GM18502 (cell line): Measurements from ENCODE around the gene NCDN.

ENCODE experiments used
- ATAC-seq: cut with Tn5 transposase; IDR thresholded peaks from one replicate; pipeline ENCODE4 v1.9.1; 2021; ENCODE audit warnings: mild to moderate bottlenecking; ENCODE audit not compliant: unreplicated experiment, poor library complexity

The NCDN gene, protein sequence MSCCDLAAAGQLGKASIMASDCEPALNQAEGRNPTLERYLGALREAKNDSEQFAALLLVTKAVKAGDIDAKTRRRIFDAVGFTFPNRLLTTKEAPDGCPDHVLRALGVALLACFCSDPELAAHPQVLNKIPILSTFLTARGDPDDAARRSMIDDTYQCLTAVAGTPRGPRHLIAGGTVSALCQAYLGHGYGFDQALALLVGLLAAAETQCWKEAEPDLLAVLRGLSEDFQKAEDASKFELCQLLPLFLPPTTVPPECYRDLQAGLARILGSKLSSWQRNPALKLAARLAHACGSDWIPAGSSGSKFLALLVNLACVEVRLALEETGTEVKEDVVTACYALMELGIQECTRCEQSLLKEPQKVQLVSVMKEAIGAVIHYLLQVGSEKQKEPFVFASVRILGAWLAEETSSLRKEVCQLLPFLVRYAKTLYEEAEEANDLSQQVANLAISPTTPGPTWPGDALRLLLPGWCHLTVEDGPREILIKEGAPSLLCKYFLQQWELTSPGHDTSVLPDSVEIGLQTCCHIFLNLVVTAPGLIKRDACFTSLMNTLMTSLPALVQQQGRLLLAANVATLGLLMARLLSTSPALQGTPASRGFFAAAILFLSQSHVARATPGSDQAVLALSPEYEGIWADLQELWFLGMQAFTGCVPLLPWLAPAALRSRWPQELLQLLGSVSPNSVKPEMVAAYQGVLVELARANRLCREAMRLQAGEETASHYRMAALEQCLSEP

DNA sequence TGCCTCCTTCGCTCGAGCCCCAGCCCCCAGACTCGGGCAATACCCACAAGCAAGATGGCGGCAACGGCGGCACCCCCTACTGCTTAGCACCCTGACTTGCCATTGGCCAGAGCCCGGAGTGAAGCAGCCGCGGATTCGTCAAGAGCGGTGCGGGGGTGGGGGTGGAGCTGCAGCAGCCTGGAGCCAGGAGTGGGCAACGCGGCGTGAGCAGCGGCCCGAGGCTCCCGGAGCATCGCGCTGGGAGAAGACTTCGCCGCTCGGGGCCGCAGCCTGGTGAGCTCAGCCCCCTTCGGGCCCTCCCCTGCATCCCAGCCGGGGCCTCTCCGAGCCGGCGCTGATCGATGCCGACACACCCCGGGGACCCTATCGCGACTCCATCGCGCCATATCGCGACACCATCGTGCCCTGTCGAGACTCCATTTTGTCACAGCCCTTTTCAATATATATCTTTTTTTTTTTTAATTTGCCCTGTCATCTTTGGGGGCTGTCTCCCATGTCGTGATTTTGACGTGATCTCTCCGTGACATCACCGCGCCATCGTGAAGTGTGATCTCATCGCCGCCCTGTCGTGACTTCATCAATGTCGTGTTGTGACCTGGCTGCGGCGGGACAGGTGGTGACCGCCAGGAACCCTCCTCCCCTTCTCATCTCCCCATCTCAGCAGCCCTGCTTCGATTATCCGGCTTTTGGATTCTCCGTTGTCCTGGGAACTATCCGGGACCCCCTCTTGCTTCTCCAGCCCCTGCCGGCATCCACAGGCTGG is at the start of gene NCDN:
NCDN (plus strand) TSS at position 189 of the 763 bp plus-strand sequence; CDS start at position 581, 392 bp downstream.
- peak; percentile 84 for ATAC-seq

DNA sequence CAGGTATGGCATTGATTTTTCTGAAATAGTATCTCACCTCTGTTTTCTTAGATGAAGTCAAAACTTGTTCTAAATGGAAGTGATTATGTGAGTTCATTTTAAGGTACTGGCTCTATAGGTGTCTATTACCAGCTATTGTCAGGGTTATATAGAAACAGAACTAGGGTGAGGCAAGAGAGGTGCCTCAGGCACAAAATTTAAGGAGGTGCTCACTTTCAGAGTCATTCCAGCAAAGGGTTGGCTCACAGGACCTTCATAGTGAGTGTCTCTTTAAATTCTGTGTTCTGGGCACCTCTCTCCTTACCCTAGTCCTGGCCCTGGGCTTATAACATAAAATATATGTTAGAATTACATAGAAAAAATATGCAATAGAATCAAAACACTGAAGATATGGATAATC is 49.7 kb upstream of the NCDN start:
- no peak for ATAC-seq

DNA sequence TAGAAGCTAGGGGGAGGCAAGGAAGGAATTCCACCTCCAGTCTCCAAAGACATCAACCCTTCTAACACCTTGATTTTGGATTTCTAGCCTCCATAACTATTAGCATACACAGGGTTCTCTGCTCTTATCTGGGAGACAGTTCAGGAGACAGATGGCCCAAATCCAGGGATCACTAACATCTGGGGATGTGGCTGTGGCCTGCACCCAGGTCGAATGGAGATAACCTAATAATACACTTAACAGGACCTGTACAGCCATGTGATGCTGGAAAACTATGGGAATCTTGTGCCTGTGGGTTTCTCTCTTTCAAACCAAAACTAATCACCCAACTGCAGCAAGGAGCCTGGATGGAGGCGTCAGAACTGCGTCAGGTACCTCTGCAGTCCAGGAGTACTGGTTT is 48.0 kb upstream of the NCDN start:
- ATAC-seq = no peak

DNA sequence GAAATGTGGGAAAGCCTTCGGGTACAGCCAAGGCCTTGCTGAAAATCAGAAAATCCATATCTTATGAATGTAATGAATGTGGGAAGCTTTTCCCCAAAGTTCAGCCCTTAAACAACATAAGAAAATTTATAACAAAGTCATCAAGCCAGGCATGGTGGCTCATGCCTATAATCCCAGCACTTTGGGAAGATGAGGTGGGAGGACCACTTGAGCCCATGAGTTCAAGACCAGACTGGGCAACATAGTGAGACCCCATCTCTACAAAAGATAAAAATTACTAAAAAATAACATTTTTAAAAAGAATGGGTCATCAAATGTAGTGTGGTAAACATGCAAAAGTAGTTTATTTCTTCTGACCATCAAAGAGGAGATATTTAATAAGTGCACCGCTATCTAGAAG is 46.3 kb upstream of the NCDN start:
- no peak for ATAC-seq

DNA sequence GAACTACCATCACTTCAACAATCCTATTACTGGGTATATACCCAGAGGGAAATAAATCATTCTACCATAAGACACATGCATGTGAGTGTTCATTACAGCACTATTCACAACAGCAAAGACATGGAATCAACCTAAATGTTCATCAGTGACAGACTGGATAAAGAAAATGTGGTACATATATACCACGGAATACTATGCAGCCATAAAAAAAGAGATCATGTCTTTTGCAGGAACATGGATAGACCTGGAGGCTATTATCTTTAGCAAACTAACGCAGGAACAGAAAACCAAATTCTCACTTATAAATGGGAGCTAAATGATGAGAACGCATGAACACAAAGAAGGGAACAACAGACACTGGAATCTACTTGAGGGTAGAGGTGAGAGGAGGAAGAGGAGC is 39.4 kb upstream of the NCDN start:
- ATAC-seq = no peak

DNA sequence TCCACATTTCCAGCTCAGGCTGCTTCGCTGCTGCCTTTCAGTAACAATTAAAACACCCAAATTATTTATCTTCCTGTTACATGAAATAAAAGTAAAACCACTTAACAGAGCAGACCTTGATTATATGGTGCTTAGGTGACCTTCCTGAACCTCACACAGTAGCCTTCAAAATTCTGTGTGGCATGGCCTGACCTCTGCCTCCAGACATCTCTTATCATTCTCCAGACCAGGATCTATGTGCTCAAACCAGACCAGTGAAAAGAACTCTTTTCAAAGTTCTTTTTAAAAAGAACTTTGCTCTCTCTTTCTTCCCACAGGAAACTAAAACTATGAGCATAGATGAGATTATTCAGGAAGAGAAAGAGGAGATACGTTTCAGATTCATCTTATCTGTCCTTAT is 38.2 kb upstream of the NCDN start:
- ATAC-seq = no peak

DNA sequence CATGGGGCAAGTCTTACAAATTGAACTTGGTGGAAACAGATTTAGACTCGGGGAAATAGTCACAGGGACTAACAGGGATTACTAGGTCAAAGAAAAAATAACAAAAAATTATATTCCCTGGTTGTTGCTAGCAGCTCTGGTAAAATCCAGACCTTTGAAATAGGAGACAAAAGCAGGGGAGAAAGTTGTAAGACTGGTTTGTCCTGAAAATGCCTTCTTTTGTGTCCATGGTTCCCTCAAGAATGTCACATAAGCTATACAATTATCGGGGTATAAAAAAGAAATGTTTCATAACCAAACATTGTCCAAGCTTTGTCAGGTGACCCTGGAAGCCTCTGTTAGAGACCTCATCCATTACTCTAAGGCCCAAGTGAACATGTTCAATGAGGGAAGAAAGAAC is 33.5 kb upstream of the NCDN start:
- ATAC-seq = no peak

DNA sequence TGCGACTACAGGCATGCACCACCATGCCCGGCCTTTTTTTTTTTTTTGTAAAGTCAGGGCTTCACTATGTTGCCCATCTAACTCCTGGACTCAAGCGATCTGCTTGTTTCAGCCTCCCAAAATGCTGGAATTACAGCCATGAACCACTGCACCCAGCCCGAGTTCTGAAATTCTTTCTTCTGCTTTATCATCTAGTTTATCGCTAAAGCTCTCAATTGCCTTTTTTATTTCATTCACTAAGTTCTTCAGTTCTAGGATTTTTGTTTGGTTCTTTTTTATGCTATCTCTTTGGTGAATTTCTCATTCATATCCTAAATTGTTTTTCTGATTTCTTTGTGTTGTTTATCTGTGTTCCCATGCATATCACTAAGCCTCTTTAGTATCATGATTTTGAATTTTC is 27.4 kb upstream of the NCDN start:
- ATAC-seq = no peak

DNA sequence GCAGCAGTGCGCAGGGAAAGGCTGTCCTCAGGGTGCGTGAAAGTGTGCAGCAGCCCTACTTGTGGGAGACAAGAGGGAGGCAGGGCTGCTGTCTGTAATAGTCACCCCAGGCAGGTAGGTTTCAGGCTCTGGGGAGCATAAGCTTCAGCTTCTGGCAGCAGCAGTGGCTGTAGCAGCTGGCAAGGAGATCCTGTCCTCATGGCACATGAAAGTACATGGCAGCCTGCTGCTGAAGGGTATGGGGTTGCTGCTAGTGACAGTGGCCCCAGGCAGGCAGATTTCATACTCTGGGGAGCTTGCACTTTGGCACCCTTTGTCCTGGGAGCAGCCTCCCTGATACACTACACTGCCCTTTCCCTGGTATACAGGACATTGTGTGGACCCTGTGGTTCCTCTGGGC is 26.7 kb upstream of the NCDN start:
- ATAC-seq = no peak

DNA sequence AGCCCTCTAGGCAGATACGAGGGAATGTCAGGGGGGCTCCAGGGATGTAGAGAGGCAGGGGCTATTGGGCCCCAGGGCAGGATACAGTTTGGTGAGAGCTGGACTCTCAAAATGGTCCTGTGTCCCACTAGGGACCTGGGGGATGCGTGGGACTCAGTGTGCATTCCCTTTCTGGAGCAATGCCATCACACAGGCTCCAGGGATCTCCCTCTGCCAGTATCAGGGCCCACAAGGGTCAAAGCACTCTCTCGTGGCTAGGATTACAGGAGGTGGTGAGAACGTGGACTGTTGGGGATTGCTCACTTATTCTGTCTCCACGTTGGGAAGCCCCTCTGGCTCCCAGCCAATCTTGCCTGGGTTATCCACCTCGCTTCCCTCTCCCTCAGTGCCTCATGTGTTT is 26.2 kb upstream of the NCDN start:
- no peak for ATAC-seq

DNA sequence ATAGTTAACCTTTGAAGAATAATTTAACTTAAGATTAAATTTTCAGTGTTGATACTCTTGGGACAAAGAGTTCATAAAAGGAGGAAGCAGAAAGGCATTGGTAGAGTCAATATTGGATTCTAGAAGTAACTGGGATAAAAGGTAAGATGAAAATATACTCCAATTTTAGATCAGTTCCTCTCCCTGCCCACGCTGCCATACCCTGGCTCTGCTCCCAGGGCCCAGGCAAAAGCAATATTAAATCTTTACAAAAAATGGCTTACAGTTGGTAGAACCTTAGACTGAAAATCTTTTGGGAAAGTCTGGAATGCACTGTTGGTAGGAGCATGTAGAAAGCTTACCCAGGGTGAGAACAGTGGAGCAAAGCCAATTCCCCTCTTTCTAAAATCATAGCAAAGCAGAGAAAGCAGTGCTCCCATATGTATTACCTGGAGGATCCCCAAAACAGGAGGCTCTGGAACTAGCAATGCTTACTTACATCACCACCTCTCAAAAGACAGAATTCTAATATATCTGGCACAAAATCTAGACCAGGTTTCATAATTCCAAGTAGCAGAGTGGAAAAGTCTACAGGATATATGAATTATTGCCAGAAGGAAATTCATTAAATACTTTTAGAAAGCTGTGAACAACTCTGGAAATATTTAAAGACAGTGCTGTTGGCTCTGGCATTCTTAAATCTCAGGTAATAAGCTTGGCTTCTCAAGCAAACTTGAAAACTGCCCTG is 24.9 kb upstream of the NCDN start:
- ATAC-seq = no peak

DNA sequence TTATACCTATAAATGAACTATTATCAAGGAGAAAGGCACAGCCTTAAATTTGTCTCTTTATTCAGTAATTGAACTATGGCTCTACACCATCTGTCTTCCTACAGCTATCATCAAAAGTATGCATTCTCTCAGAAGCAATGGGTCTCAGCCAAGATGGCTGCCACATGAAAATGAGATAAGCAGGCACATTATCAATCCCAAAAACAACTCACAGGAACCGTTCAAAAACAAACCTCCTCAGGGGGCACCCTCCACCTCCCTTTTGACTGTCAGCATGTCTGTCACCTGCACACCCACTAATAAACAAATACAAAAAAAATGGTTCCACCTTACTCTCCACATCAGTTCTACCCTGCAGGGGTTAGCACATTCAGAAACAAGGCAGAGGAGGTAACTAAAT is 24.0 kb upstream of the NCDN start:
- no peak for ATAC-seq

DNA sequence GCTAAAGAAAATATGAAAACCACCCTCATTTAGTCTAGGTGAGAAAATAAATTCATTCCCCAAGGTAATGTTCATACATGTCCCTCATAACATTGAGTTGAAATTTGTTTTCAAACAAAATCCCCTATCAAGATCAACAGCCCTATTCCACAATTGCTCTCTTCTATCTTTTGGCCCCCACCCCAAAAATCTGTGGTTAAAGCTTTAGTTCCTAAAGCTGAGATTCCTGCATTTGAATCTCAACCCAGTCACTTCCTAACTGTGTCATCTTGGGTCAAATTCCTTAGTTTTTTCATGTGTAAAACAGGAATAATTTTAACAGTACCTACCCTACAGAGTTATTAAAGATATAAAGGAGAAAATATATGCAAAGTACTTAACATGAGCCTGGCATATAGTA is 22.4 kb upstream of the NCDN start:
- ATAC-seq = no peak

DNA sequence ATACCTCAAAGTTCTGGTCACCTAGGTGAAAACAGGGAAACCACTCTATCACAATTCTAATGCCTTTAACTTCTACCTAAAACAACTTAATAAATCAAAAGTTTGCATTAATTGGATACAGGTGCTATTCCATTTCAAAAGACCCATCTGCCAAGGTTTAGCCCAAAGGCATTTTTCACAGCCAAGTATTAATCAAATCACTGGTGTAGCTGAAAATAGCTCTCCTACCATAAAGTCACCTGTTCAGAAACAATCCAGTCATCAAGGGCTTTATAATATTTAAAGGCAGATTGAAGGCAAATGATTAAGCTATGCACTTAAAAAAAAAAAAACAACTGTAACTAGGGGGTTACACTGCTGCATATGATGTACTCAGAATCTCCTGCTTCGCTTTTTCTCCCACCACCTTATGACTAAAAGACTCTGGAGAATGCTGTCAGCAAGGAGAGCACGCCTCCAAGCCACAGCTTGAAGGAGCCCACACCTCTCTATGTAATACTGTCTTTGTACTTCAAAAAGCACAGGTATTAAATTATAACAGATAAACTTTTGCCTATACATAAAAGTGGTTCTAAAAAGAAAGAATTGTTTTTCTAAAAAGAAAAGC is 20.9 kb upstream of the NCDN start:
- no peak for ATAC-seq

DNA sequence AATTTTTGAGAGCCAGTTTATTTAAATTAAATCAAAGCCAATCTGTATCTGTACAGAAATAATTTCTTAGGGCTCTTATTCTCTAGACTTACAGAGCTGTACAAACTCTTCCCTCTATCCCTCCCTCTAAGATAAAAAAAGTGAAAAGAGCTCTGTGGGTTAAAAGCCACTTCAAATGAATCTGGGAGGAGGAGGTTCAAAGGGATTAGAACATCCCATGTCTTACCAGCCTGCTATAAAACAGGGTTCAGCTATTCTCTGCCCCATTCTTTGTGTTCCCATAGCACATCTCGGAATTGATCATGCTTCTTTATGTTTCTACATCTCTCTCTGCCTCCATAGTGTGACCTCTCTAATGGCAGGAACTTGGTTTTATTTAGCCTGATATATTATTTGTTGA is 19.8 kb upstream of the NCDN start:
- no peak for ATAC-seq

DNA sequence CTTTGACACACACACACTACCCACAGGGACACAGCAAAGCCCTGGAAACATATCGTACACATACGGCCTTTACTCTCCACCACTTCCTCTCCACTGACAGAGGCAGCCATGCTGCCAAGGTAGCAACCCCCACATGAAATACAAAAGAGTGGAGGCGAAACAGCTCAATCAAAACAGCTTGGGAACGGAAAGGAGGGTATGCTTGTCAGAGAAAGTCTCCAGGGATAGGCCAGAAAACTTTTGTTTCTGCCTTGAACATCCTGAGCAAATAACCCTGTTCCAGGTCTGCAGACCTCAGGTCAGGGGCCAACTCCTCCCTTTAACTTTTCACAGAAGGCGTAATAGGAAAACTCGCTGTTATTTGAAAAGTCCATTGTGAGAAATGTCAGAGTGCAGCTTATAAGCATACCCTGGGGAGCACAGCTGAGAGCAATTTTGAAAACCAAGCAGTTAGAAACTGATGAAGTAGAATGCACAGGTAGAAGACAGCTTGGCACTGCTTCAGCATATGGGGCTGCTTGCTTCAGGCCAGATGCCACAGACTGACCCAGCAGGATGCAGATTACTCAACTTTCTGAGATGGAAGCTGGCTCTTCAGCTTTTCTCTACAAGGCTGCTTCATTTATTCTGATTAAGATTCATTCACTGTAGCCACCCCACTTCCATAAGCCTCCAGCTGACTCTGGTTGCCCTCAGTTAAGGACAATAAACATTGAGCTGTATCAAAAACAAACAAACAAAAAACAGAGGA is 18.4 kb upstream of the NCDN start:
- no peak for ATAC-seq

DNA sequence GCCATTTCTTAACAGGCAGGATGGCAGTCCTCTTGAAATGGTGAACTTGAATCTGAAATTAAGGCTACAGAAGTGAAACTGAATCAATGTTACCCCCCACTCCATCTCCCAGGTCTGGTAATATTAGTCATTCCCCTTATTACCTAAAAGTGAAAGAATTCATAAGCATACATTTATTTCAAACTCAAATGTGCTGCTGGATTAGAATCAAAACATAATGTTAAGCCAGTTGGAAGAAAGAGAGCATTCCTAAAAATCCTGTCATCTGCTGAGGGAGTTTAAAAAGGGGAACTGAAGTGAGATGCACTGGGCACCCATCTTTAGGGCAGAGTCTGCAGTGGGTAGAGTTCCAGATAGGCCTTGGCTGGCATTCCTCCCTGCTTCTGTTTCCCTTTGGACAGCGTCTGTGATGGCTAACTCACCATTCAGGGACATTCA is 17.8 kb upstream of the NCDN start:
- no peak for ATAC-seq

DNA sequence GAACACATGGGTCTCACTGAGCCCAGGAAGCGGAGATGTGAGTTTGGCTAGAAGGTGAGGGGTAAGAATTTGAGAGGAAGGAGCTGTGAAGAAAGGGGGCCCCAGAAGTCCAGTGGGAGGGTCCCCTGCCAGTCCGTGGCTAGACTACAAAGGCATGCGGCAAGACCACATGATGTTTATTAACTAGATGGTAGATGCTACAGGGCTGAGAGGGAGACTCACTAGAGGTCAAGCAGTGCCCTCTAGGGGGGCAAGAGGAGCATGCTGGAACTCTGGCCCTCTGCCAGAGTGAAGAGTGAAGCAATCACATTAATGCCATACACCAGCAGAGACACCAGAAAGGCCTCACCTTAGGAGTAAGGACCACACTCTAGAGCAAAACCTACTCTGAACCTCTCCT is 12.6 kb upstream of the NCDN start:
- ATAC-seq = no peak

DNA sequence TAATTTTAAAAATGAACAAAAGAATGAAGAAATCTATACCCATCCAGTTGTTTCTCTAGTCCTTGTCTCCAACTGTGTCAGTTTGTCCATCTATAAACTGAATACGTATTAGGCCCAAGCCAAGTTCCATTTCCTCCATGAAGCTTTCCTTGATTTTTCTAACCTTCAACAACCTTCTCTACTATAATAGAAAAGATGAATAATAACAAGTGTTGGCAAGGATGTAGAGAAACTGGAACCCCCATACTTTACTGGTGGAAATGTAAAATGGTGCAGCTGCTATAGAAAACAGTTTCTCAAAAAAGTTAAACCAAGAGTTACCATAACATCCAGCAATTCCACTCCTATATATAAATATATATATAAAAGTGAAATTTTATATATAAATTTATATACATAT is 11.0 kb upstream of the NCDN start:
- ATAC-seq = no peak
